ENCODE results near the gene ANKRD13D. TPM values are rescaled to one million over a fixed set of nuclear protein-coding genes. Genes with fewer than 3 reads are reported as not detected.

ANKRD13D gene
- total and polyA plus RNA-seq, 2 of the 8 experiments (the other 6 are each of a cell fraction or from before 2014, with no cell fraction given): 24.9 to 26.5 TPM

DNA sequence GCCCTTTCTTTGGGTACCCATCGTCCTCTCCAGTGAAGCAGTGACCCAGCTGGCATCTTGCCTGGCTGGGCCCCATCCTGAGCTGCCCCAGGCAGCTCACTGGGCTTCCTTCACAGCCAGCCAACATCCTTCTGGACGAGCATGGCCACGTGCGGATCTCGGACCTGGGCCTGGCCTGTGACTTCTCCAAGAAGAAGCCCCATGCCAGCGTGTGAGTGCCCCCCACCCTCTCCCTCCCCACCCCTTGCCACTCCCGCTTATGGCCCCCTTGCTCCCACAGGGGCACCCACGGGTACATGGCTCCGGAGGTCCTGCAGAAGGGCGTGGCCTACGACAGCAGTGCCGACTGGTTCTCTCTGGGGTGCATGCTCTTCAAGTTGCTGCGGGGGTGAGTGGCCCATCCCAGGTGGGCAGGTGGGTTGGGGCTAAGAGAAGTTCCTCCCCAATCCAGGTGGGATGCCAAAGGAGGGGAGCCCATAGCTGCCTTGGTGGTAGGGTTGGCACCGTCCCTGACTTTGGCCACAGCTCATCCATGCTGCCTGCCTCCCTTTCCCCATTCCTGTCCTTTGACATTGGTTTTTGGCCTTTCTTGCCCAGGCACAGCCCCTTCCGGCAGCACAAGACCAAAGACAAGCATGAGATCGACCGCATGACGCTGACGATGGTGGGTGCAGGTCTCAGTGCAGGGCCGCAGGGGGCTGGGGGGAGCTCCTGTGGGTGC lies 6.8 kb upstream of the ANKRD13D start:
- Histone ChIP-seq H4K20me1 (replicated peaks in 1 of 2; ENCODE audit: control insufficient read depth in 1 of 2, insufficient read depth in 2 of 2, low read length in 2 of 2) (peaks cover 0 to 2% of the 10 kb centered on the region in 2 experiments), H2BK12ac (ENCODE audit: low read depth, low read length) (no peak overlapping the region), H2BK120ac (replicated peaks; ENCODE audit: low read depth, low read length) (no peak overlapping the region), H3K14ac (ENCODE audit: insufficient read length) (no peak overlapping the region), H4K8ac (ENCODE audit: extremely low read depth, insufficient read depth, low read length) (no peak overlapping the region; the same call in 1 of the 2 replicates), H2BK15ac (ENCODE audit: low read length) (no peak overlapping the region), H3K79me1 (ENCODE audit: low read depth, low read length) (no peaks in the 10 kb centered on the region), H4K91ac (replicated peaks; ENCODE audit: insufficient read length, low read length) (no peak overlapping the region), H2BK20ac (ENCODE audit: low read length) (no peak overlapping the region), H3K18ac (ENCODE audit: extremely low read depth, low read length) (no peak overlapping the region), H3K23me2 (ENCODE audit: low read depth, low read length) (no peaks in the 10 kb centered on the region), H3K4me1 (replicated peaks in 1 of 4; ENCODE audit: control insufficient read depth in 3 of 4, insufficient read depth in 4 of 4, low read length in 3 of 4) (peaks cover 0 to 8% (median 5%) of the 10 kb centered on the region in 4 experiments; a peak in 6 of 7 replicates), H3K4me2 (ENCODE audit: insufficient read depth in 1 of 2, low read depth in 2 of 2, low read length in 2 of 2) (no peak overlapping the region), H3K27ac (ENCODE audit: low read depth, low read length) (no peak overlapping the region), H3K9ac (replicated peaks in 1 of 4; ENCODE audit: extremely low read depth in 1 of 4, low read depth in 3 of 4, low read length in 3 of 4) (no peak overlapping the region), H3K79me2 (ENCODE audit: control insufficient read depth in 1 of 2, insufficient read depth in 2 of 2, low read length in 2 of 2) (0 out of 4 replicates have a peak, but pooled peaks cover 0 to 2% of the 10 kb centered on the region in 2 experiments), H3K36me3 (ENCODE audit: control insufficient read depth in 2 of 4, insufficient read depth in 4 of 4, low read length in 3 of 4) (peaks cover 13 to 55% (median 38%) of the 10 kb centered on the region in 4 experiments), H2AFZ (ENCODE audit: low read length) (no peak overlapping the region), H3K4ac (replicated peaks; ENCODE audit: insufficient read length, low read depth, low read length) (no peak overlapping the region), H3K9me3 (ENCODE audit: insufficient read depth in 2 of 2, low read depth in 1 of 2, low read length in 1 of 2) (no peaks in the 10 kb centered on the region), H3K56ac (replicated peaks; ENCODE audit: insufficient read length, low read depth, low read length) (no peak overlapping the region), H3K4me3 (ENCODE audit: extremely low read depth in 1 of 4, insufficient read depth in 2 of 4, low read depth in 3 of 4, low read length in 4 of 4) (no peak overlapping the region), H3K23ac (ENCODE audit: insufficient read length) (no peak overlapping the region), H3K27me3 (replicated peaks in 1 of 4; ENCODE audit: control insufficient read depth in 3 of 4, extremely low read depth in 1 of 4, insufficient read depth in 3 of 4, low read length in 3 of 4) (no peaks in the 10 kb centered on the region), H2BK5ac (ENCODE audit: low read depth, low read length) (no peak overlapping the region), H2AK5ac (ENCODE audit: low read depth, low read length) (no peak overlapping the region), H4K5ac (ENCODE audit: insufficient read length, low read depth, low read length) (no peak overlapping the region)
- WGBS, 2 experiments (ENCODE audit: extremely low coverage in 1 of 2, insufficient coverage in 1 of 2, insufficient read length in 1 of 2, insufficient replicate concordance in 2 of 2, low coverage in 1 of 2, low lambda C conversion rate in 2 of 2, missing lambda C conversion rate in 1 of 2): 90% methylated on average over 18 of the region's 20 CpGs; no CpG with 5 or more reads in 1 of the 2 experiments
- CTCF ChIA-PET (ENCODE audit: partially characterized antibody): interaction anchor here (0.6 to 3.6 kb wide), 12 partner anchors 9 to 208 kb away, joined by 3 to 19 read pairs (median 4); partner anchors contain the start of gene SSH3
- DNase-seq (ENCODE audit: low read depth in 1 of 2, low spot score in 2 of 2) (no peak), FAIRE-seq (no peak)
- POLR2A ChIA-PET (ENCODE audit: partially characterized antibody): interaction anchor here (2.1 kb wide), 1 partner anchor 12 kb away, joined by 5 read pairs; no protein-coding TSS in a partner anchor
- no peak for TF ChIP-seq EP300 (IDR thresholded peaks at IDR 0.05; ENCODE audit: borderline replicate concordance in 1 of 2, low read depth in 2 of 2, low read length in 2 of 2)
- TF ChIP-seq SIX5 (IDR thresholded peaks at IDR 0.05; ENCODE audit: low read depth, low read length): no peak
- TF ChIP-seq CBX5 (IDR thresholded peaks at IDR 0.05; ENCODE audit: low read depth, low read length): no peak
- no peak for TF ChIP-seq E2F6 (IDR thresholded peaks at IDR 0.05)
- no peak for TF ChIP-seq TAF7 (optimal IDR thresholded peaks at IDR 0.05; ENCODE audit: borderline replicate concordance, low read depth, low read length)
- TF ChIP-seq, protein P1, sequence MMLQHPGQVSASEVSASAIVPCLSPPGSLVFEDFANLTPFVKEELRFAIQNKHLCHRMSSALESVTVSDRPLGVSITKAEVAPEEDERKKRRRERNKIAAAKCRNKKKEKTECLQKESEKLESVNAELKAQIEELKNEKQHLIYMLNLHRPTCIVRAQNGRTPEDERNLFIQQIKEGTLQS (IDR thresholded peaks at IDR 0.05; ENCODE audit: insufficient read depth, low read depth, low read length): no peak
- no peak for TF ChIP-seq NRF1 (IDR thresholded peaks at IDR 0.05; ENCODE audit: low read depth, low read length)
- TF ChIP-seq POLR2A (IDR thresholded peaks at IDR 0.05; ENCODE audit: control extremely low read depth in 1 of 2, low read depth in 2 of 2, low read length in 2 of 2): no peak
- TF ChIP-seq YY1 (IDR thresholded peaks at IDR 0.05; ENCODE audit: low read depth, low read length): no peak
- no peak for TF ChIP-seq BACH1 (IDR thresholded peaks at IDR 0.05; ENCODE audit: low read length)
- no peak for TF ChIP-seq NANOG (IDR thresholded peaks at IDR 0.05; ENCODE audit: insufficient read depth, low read depth, low read length, poor library complexity, severe bottlenecking)
